Measurements from ENCODE around the gene PTPN11. TPM values are rescaled to one million over a fixed set of nuclear protein-coding genes. Genes with fewer than 3 reads are reported as not detected.
"Not testable (repeated sequence)": the region's sequence is repeated elsewhere in the genome, so short reads cannot be mapped to it uniquely, and the experiment has no call there.

PTPN11 gene
- total and polyA plus RNA-seq, 9 donors: 34.7 to 65.1 (median 54.5) TPM

GRCh38 chr12:112498580-112498979 lies 79.8 kb downstream of the PTPN11 start:
- Histone ChIP-seq H3K27ac (ENCODE audit: low read length) (no peak overlapping the region), H3K4me3 (ENCODE audit: low read length) (no peak overlapping the region), H3K9me3 (replicated peaks; ENCODE audit: control insufficient read depth, low read depth, low read length) (no peaks in the 10 kb centered on the region), H3K27me3 (ENCODE audit: control insufficient read depth, insufficient read depth, low read length) (no peaks in the 10 kb centered on the region), H3K36me3 (ENCODE audit: control insufficient read depth, insufficient read depth, low read length) (peaks cover 19% of the 10 kb centered on the region), H3K4me1 (ENCODE audit: control insufficient read depth, insufficient read depth, low read length) (peaks cover under 1% of the 10 kb centered on the region)
- WGBS (ENCODE audit: insufficient coverage): no CpG with 5 or more reads among the region's 1 CpG
- no peak for DNase-seq

GRCh38 chr12:112503512-112503911 lies 84.8 kb downstream of the PTPN11 start:
- no peaks in the 10 kb centered on the region for H3K27me3 ChIP-seq (ENCODE audit: control insufficient read depth, insufficient read depth, low read length)
- H3K9me3 ChIP-seq (replicated peaks; ENCODE audit: control insufficient read depth, low read depth, low read length): no peaks in the 10 kb centered on the region
- no peak overlapping the region for H3K4me3 ChIP-seq (ENCODE audit: low read length)
- peaks cover 4% of the 10 kb centered on the region for H3K4me1 ChIP-seq (ENCODE audit: control insufficient read depth, insufficient read depth, low read length)
- 67% methylated on average over 3 of the region's 4 CpGs for WGBS (ENCODE audit: insufficient coverage)
- no peak overlapping the region for H3K27ac ChIP-seq (ENCODE audit: low read length)
- peaks cover 31% of the 10 kb centered on the region for H3K36me3 ChIP-seq (ENCODE audit: control insufficient read depth, insufficient read depth, low read length)
- DNase-seq: peak; percentile 9

GRCh38 chr12:112506513-112507166 lies 87.9 kb downstream of the PTPN11 start:
- H3K9me3 ChIP-seq (replicated peaks; ENCODE audit: control insufficient read depth, low read depth, low read length): no peaks in the 10 kb centered on the region
- WGBS (ENCODE audit: insufficient coverage): 100% methylated on average over 5 of the region's 6 CpGs
- H3K36me3 ChIP-seq (ENCODE audit: control insufficient read depth, insufficient read depth, low read length): peaks cover 31% of the 10 kb centered on the region
- no peak for DNase-seq
- H3K27ac ChIP-seq (ENCODE audit: low read length): no peak overlapping the region
- no peaks in the 10 kb centered on the region for H3K27me3 ChIP-seq (ENCODE audit: control insufficient read depth, insufficient read depth, low read length)
- peaks cover 4% of the 10 kb centered on the region for H3K4me1 ChIP-seq (ENCODE audit: control insufficient read depth, insufficient read depth, low read length)
- no peak overlapping the region for H3K4me3 ChIP-seq (ENCODE audit: low read length)

GRCh38 chr12:112513471-112513870 lies 94.7 kb downstream of the PTPN11 start:
- WGBS (ENCODE audit: insufficient coverage): no CpG with 5 or more reads among the region's 2 CpGs
- no peak overlapping the region for H3K4me3 ChIP-seq (ENCODE audit: low read length)
- no peak overlapping the region for H3K27ac ChIP-seq (ENCODE audit: low read length)
- no peaks in the 10 kb centered on the region for H3K9me3 ChIP-seq (replicated peaks; ENCODE audit: control insufficient read depth, low read depth, low read length)
- no peak for DNase-seq
- no peaks in the 10 kb centered on the region for H3K4me1 ChIP-seq (ENCODE audit: control insufficient read depth, insufficient read depth, low read length)
- peaks cover 3% of the 10 kb centered on the region for H3K36me3 ChIP-seq (ENCODE audit: control insufficient read depth, insufficient read depth, low read length)
- no peaks in the 10 kb centered on the region for H3K27me3 ChIP-seq (ENCODE audit: control insufficient read depth, insufficient read depth, low read length)

- Histone ChIP-seq H3K36me3 (ENCODE audit: control insufficient read depth, insufficient read depth, low read length) (peaks cover 3% of the 10 kb centered on the region), H3K27me3 (ENCODE audit: control insufficient read depth, insufficient read depth, low read length) (no peaks in the 10 kb centered on the region), H3K4me1 (ENCODE audit: control insufficient read depth, insufficient read depth, low read length) (no peaks in the 10 kb centered on the region), H3K27ac (ENCODE audit: low read length) (no peak overlapping the region), H3K4me3 (ENCODE audit: low read length) (no peak overlapping the region), H3K9me3 (replicated peaks; ENCODE audit: control insufficient read depth, low read depth, low read length) (no peaks in the 10 kb centered on the region)
- no peak for DNase-seq
- WGBS (ENCODE audit: insufficient coverage): 93% methylated on average over 3 of the region's 5 CpGs
Measured at GRCh38 chr12:112514456-112514855, 95.7 kb downstream of the PTPN11 start.

GRCh38 chr12:112514926-112515642 lies 96.3 kb downstream of the PTPN11 start:
- Histone ChIP-seq H3K27ac (ENCODE audit: low read length) (no peak overlapping the region), H3K4me3 (ENCODE audit: low read length) (no peak overlapping the region), H3K4me1 (ENCODE audit: control insufficient read depth, insufficient read depth, low read length) (no peaks in the 10 kb centered on the region), H3K9me3 (replicated peaks; ENCODE audit: control insufficient read depth, low read depth, low read length) (no peaks in the 10 kb centered on the region), H3K27me3 (ENCODE audit: control insufficient read depth, insufficient read depth, low read length) (no peaks in the 10 kb centered on the region), H3K36me3 (ENCODE audit: control insufficient read depth, insufficient read depth, low read length) (peaks cover under 1% of the 10 kb centered on the region)
- peak; percentile 39 for DNase-seq
- 61% methylated on average over 6 of the region's 9 CpGs for WGBS (ENCODE audit: insufficient coverage)

- H3K36me3 ChIP-seq (ENCODE audit: control insufficient read depth, insufficient read depth, low read length): no peaks in the 10 kb centered on the region
- H3K4me1 ChIP-seq (ENCODE audit: control insufficient read depth, insufficient read depth, low read length): no peaks in the 10 kb centered on the region
- H3K27me3 ChIP-seq (ENCODE audit: control insufficient read depth, insufficient read depth, low read length): no peaks in the 10 kb centered on the region
- H3K27ac ChIP-seq (ENCODE audit: low read length): no peak overlapping the region
- no peaks in the 10 kb centered on the region for H3K9me3 ChIP-seq (replicated peaks; ENCODE audit: control insufficient read depth, low read depth, low read length)
- H3K4me3 ChIP-seq (ENCODE audit: low read length): no peak overlapping the region
- 75% methylated on average over 5 of the region's 5 CpGs for WGBS (ENCODE audit: insufficient coverage)
- no peak for DNase-seq
Measured at GRCh38 chr12:112515868-112516267, 97.1 kb downstream of the PTPN11 start.

- Histone ChIP-seq H3K4me1 (ENCODE audit: control insufficient read depth, insufficient read depth, low read length) (no peaks in the 10 kb centered on the region), H3K36me3 (ENCODE audit: control insufficient read depth, insufficient read depth, low read length) (no peaks in the 10 kb centered on the region), H3K27me3 (ENCODE audit: control insufficient read depth, insufficient read depth, low read length) (no peaks in the 10 kb centered on the region), H3K27ac (ENCODE audit: low read length) (no peak overlapping the region), H3K9me3 (replicated peaks; ENCODE audit: control insufficient read depth, low read depth, low read length) (no peaks in the 10 kb centered on the region), H3K4me3 (ENCODE audit: low read length) (no peak overlapping the region)
- WGBS (ENCODE audit: insufficient coverage): 100% methylated on average over 1 of the region's 7 CpGs
- no peak for DNase-seq
Measured at GRCh38 chr12:112517730-112518364, 99.1 kb downstream of the PTPN11 start.

- DNase-seq: no peak
- Histone ChIP-seq H3K27ac (ENCODE audit: low read length) (no peak overlapping the region), H3K4me3 (ENCODE audit: low read length) (no peak overlapping the region), H3K36me3 (ENCODE audit: control insufficient read depth, insufficient read depth, low read length) (no peaks in the 10 kb centered on the region), H3K27me3 (ENCODE audit: control insufficient read depth, insufficient read depth, low read length) (no peaks in the 10 kb centered on the region), H3K9me3 (replicated peaks; ENCODE audit: control insufficient read depth, low read depth, low read length) (no peaks in the 10 kb centered on the region), H3K4me1 (ENCODE audit: control insufficient read depth, insufficient read depth, low read length) (no peaks in the 10 kb centered on the region)
- WGBS (ENCODE audit: insufficient coverage): no CpG with 5 or more reads among the region's 7 CpGs
Measured at GRCh38 chr12:112518365-112518735, 99.6 kb downstream of the PTPN11 start.

- not testable (repeated sequence) for H3K4me1 ChIP-seq (ENCODE audit: control insufficient read depth, insufficient read depth, low read length); H3K4me3 ChIP-seq (ENCODE audit: low read length); DNase-seq; H3K27me3 ChIP-seq (ENCODE audit: control insufficient read depth, insufficient read depth, low read length); H3K36me3 ChIP-seq (ENCODE audit: control insufficient read depth, insufficient read depth, low read length); H3K9me3 ChIP-seq (replicated peaks; ENCODE audit: control insufficient read depth, low read depth, low read length); H3K27ac ChIP-seq (ENCODE audit: low read length)
- WGBS (ENCODE audit: insufficient coverage): 77% methylated on average over 17 of the region's 26 CpGs
Measured at GRCh38 chr12:112519841-112520340, 101.1 kb downstream of the PTPN11 start.
